Measurements from ENCODE around the gene SCG3.

SCG3 gene

DNA sequence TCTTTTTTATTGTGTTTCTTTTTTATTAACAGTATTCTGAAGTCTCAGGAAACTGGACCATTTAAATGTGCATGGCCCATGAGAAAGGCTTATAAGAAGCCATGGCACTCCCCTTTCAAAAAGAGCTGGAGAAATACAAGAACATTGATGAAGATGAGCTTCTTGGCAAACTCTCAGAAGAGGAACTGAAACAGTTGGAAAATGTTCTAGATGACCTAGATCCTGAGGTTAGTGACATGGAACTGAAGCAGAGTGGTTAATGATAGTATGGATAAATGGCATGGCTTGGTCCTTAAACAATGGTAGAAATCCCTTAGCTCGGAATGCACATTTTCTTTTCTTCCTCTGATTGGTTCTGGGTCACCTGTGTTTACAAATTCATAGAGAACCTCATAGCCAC, 85.0 kb downstream of the SCG3 start:
- TF ChIP-seq, protein P1, sequence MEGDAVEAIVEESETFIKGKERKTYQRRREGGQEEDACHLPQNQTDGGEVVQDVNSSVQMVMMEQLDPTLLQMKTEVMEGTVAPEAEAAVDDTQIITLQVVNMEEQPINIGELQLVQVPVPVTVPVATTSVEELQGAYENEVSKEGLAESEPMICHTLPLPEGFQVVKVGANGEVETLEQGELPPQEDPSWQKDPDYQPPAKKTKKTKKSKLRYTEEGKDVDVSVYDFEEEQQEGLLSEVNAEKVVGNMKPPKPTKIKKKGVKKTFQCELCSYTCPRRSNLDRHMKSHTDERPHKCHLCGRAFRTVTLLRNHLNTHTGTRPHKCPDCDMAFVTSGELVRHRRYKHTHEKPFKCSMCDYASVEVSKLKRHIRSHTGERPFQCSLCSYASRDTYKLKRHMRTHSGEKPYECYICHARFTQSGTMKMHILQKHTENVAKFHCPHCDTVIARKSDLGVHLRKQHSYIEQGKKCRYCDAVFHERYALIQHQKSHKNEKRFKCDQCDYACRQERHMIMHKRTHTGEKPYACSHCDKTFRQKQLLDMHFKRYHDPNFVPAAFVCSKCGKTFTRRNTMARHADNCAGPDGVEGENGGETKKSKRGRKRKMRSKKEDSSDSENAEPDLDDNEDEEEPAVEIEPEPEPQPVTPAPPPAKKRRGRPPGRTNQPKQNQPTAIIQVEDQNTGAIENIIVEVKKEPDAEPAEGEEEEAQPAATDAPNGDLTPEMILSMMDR (IDR thresholded peaks at IDR 0.05; ENCODE audit: insufficient read depth, low read length, poor library complexity, severe bottlenecking) = no peak
- DNase-seq (ENCODE audit: extremely low read depth, insufficient read length) = no peak
- Histone ChIP-seq H3K36me3 (ENCODE audit: control insufficient read depth, insufficient read depth, low read length) (peaks cover 2% of the 10 kb centered on the region), H3K27me3 (replicated peaks; ENCODE audit: control insufficient read depth, insufficient read depth, low read length) (no peaks in the 10 kb centered on the region), H3K4me3 (replicated peaks; ENCODE audit: low read depth, low read length) (no peak overlapping the region)

DNA sequence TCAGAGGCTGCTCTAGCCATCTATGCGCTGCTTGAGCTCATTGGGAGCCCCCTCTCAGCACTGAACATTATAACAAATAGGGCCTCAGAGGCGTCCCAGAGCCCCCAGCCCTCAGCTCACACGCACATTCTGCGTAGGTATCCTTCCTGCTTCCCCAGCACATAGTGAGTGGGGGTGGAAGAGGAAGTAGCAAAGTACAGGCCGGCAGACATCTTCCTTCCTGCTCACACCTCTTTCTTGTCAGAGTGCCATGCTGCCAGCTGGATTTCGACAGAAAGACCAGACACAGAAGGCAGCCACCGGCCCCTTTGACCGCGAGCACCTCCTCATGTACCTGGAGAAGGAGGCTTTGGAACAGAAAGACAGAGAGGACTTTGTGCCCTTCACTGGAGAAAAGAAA, 86.7 kb downstream of the SCG3 start:
- no peak for DNase-seq (ENCODE audit: extremely low read depth, insufficient read length)
- Histone ChIP-seq H3K36me3 (ENCODE audit: control insufficient read depth, insufficient read depth, low read length) (peaks cover 2% of the 10 kb centered on the region), H3K27me3 (replicated peaks; ENCODE audit: control insufficient read depth, insufficient read depth, low read length) (no peaks in the 10 kb centered on the region), H3K4me3 (replicated peaks; ENCODE audit: low read depth, low read length) (no peak overlapping the region)
- TF ChIP-seq, protein P1 (IDR thresholded peaks at IDR 0.05; ENCODE audit: insufficient read depth, low read length, poor library complexity, severe bottlenecking) = no peak
